Dendritic cell treated with granulocyte-macrophage colony-stimulating factor and Interleukin-4, amounts not matched to agents 40 ng/mL and 50 ng/mL, for 4 days (primary cell): Measurements from ENCODE around the gene DHRS7.

Experiments
- H3K27ac Mint-ChIP-seq: one replicate; pipeline ENCODE4 v1.8.0; 2022; ENCODE audit warnings: mild to moderate bottlenecking, mixed read lengths
- H3K27me3 Mint-ChIP-seq: one replicate; pipeline ENCODE4 v1.8.0; 2022; ENCODE audit warnings: mild to moderate bottlenecking, mixed read lengths
- H3K36me3 Mint-ChIP-seq: one replicate; pipeline ENCODE4 v1.8.0; 2022; ENCODE audit warnings: low read depth, mixed read lengths
- H3K4me1 Mint-ChIP-seq: one replicate; pipeline ENCODE4 v1.8.0; 2022; ENCODE audit warnings: low read depth, mixed read lengths
- H3K4me3 Mint-ChIP-seq: one replicate; pipeline ENCODE4 v1.8.0; 2022; ENCODE audit warnings: mild to moderate bottlenecking, moderate library complexity, mixed read lengths
- H3K9me3 Mint-ChIP-seq: one replicate; pipeline ENCODE4 v1.8.0; 2022; ENCODE audit warnings: mixed read lengths
- intact Hi-C: fragments of 100-400 bp; cut with micrococcal nuclease; formaldehyde crosslinking; loops from one replicate; pipeline ENCODE4 v1.15.0; 2022

Gene DHRS7

DNA sequence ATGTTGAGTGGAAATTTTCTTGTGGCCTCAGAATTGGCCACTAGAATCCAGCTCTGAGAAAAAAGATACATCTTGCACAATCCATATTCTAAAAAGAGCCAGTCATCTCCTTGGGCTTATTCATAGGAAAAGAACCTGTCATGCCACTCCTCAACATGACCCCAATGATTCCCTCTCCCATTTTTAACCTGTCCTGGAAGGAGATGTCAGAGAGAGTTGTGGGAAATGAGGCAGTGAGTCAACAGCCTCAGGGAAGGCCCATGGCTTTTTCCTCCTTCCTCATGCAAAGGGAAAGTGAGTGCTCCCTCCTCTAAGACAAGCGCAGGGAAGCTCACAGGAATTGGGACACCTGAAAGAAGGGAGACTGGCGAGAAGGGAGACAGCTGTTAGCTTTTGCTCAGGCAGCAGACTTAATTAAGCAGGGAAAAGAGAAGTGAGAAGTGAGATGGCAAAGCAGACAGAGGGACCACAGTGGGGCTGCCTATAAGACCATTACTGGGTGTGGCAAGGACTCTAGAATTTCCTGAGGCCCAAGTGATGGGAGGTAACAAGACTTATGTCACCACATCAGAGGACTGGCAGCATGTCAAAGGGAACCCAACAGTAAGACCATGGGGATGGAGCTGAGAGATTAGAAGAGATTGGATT, 10.2 kb upstream of the DHRS7 start:
- Mint-ChIP-seq H3K9me3 (no peaks in the 10 kb centered on the region), H3K4me3 (no peak overlapping the region), H3K27ac (no peak overlapping the region), H3K27me3 (no peaks in the 10 kb centered on the region), H3K36me3 (no peaks in the 10 kb centered on the region), H3K4me1 (peaks cover 17% of the 10 kb centered on the region)
- intact Hi-C loops: no loop called here

DNA sequence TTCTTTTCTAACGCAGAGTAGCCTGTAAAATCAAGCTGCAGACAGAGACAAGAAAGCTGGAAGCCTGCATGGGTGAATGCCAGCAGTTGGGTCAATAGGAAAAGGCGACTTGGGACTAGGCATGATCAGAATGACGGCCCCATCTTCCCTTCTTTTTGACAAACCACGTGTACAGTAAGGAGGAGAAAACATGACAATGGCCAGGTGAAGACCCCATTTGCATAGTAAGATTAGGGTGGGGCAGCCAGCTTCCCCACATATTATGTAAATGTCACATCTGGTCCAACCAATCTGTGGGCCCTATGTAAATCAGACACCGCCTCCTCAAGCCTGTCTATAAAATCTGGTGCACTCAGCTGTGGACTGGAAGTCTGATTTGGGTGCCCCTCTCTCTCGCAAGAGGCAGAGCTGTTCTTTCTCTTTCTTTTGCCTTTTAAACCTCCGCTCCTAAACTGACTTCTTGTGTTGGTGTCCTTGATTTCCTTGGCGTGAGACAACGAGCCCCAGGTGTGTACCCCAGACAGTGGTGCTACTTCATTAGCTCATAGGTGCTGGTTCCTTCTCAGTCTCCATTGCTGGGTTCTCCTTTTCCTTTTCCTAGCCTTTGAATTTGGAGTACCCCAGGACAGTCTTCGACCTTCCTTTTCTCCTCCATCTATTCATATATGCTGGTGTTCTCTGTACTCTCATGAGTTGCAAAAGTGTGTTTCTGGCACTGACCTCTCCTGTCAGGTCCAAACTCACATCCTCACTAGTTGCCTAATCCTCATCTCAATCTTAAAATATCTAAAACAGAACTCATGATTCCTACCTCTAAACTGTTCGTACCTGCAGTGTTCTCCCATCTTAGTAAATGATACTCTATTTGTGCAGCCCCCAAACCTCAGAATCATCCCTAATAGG, 9.4 kb upstream of the DHRS7 start:
- Mint-ChIP-seq H3K4me1 (peaks cover 17% of the 10 kb centered on the region), H3K27me3 (no peaks in the 10 kb centered on the region), H3K36me3 (no peaks in the 10 kb centered on the region), H3K27ac (no peak overlapping the region), H3K4me3 (no peak overlapping the region), H3K9me3 (no peaks in the 10 kb centered on the region)
- intact Hi-C loops: no loop called here

DNA sequence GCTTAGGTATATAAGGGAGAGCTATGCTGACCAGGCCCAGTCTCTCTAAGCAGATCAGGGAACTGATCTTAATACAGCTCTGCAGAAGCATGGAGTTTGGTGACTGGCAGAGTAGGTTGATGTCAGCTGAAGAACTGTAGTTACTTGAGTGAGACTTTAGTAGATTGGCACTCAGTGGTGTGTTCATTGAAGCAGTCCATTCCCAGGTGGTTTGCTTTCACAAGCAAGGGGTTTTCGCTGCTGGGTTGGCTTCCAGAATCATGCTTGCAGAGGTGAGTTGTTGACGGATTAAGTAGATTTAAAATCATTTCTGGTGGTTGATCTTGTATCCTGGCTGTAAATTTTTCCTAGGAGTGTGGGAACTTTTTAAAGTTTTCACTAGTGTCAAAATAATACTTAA, 6.5 kb upstream of the DHRS7 start:
- Mint-ChIP-seq H3K4me3 (no peak overlapping the region), H3K27ac (no peak overlapping the region), H3K9me3 (no peaks in the 10 kb centered on the region), H3K36me3 (no peaks in the 10 kb centered on the region), H3K27me3 (no peaks in the 10 kb centered on the region), H3K4me1 (peaks cover 17% of the 10 kb centered on the region)
- intact Hi-C loops: no loop called here

- Mint-ChIP-seq H3K4me3 (no peak overlapping the region), H3K4me1 (peaks cover 17% of the 10 kb centered on the region), H3K36me3 (no peaks in the 10 kb centered on the region), H3K9me3 (no peaks in the 10 kb centered on the region), H3K27ac (no peak overlapping the region), H3K27me3 (no peaks in the 10 kb centered on the region)
- intact Hi-C loops: no loop called here
Observed at GRCh38 chr14:60170948-60171347, 5.8 kb upstream of the DHRS7 start.

DNA sequence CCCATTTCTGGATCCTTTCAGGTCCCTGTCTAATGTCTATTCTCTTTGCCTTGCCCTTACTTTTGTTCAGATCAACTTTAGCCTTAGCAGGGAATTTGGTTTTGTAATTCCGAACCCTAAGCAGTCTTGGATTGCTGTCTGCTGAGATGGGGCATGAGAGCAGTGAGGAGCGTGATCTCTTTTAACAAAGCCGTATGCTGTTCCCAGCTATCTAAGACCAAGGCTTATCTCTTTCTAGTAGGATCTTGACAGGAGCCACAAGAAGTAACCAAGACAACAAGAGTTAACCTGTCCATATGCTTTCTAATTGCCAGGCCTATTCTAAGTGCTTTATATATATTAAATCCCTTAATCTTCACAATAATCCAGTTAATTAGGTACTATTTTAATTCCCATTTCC, 4.5 kb upstream of the DHRS7 start:
- H3K27me3 Mint-ChIP-seq: no peaks in the 10 kb centered on the region
- peaks cover 5% of the 10 kb centered on the region for H3K36me3 Mint-ChIP-seq
- H3K27ac Mint-ChIP-seq: no peak overlapping the region
- H3K9me3 Mint-ChIP-seq: no peaks in the 10 kb centered on the region
- peaks cover 6% of the 10 kb centered on the region for H3K4me1 Mint-ChIP-seq
- intact Hi-C loops: loop anchor here (10.0 kb wide), 1 partner anchor 665 kb away; no protein-coding TSS in a partner anchor
- no peak overlapping the region for H3K4me3 Mint-ChIP-seq

DNA sequence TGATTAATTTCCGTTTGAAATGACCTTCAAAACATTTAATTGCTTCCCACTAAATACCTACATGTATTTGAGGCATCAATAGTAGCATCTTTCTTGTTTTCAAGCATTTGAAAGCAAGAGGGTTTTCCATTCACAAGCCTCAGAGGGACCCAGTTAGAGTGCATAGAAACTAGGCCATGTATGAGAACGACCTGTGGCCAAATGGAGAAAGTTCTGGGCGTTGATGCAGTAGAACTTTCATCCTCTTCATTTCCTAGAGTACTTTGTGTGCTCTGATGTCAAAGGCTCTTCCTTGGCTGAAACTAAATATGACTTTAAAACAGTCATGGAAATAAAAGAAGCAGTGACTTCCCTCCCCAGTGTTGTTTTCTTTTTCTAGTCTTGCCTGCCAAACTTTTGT, 944 bp upstream of the DHRS7 start:
- H3K36me3 Mint-ChIP-seq: peaks cover 8% of the 10 kb centered on the region
- H3K4me3 Mint-ChIP-seq: no peak overlapping the region
- no peaks in the 10 kb centered on the region for H3K9me3 Mint-ChIP-seq
- intact Hi-C loops: loop anchor here (10.0 kb wide), 1 partner anchor 661 kb away; no protein-coding TSS in a partner anchor
- no peaks in the 10 kb centered on the region for H3K27me3 Mint-ChIP-seq
- peaks cover 13% of the 10 kb centered on the region for H3K4me1 Mint-ChIP-seq
- no peak overlapping the region for H3K27ac Mint-ChIP-seq

GRCh38 chr14:60165547-60165876, 314 bp upstream of the DHRS7 start:
- intact Hi-C loops: loop anchor here (1.0 to 10.0 kb wide), 3 partner anchors 74 to 661 kb away; partner anchors contain the start of gene PCNX4
- no peaks in the 10 kb centered on the region for H3K9me3 Mint-ChIP-seq
- H3K4me1 Mint-ChIP-seq: peaks cover 13% of the 10 kb centered on the region
- no peaks in the 10 kb centered on the region for H3K27me3 Mint-ChIP-seq
- peaks cover 8% of the 10 kb centered on the region for H3K36me3 Mint-ChIP-seq
- peak overlapping the region; percentile 95 for H3K4me3 Mint-ChIP-seq
- H3K27ac Mint-ChIP-seq: peak overlapping the region; percentile 95

DNA sequence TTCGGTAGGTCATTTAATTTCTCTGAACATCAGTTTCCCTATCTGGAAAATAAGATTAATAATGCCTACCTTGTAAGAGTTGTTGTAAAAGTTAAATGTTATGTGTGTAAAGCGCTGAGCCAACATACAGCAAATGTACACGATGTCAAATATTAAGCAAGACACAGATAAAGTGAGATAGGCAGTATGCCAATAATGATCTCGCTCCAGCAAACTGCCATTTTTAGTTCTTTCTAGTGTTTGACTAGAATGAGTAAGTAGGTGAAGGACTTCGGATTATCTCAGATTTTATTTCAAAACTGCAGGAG, 840 bp downstream of the DHRS7 start:
- intact Hi-C loops: loop anchor here (10.0 kb wide), 1 partner anchor 660 kb away; no protein-coding TSS in a partner anchor
- Mint-ChIP-seq H3K9me3 (no peaks in the 10 kb centered on the region), H3K27ac (peak overlapping the region; percentile 95), H3K27me3 (no peaks in the 10 kb centered on the region), H3K4me3 (peak overlapping the region; percentile 95), H3K4me1 (peaks cover 13% of the 10 kb centered on the region), H3K36me3 (peaks cover 8% of the 10 kb centered on the region)

DNA sequence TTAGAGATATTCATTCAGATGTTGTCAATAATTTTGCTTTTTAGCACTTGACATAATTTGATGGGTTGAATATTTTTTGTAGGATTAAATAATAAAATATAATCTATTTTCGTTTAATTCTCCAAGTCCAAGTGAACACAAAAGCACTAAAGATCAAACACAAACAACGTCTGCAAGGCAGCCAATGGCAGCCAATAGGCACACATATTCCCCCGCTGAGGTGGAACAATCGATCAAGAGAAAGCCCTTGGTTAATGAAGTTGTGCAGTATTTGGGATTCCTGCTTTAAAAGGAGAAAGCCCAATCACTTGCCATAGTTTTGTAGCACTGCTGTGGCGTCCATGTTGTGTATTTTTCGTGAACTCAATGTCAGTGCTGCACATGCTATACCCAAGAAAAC, 1.5 kb downstream of the DHRS7 start:
- no peak overlapping the region for H3K27ac Mint-ChIP-seq
- H3K4me3 Mint-ChIP-seq: no peak overlapping the region
- no peaks in the 10 kb centered on the region for H3K27me3 Mint-ChIP-seq
- H3K9me3 Mint-ChIP-seq: no peaks in the 10 kb centered on the region
- intact Hi-C loops: loop anchor here (10.0 kb wide), 1 partner anchor 659 kb away; no protein-coding TSS in a partner anchor
- H3K4me1 Mint-ChIP-seq: peaks cover 13% of the 10 kb centered on the region
- H3K36me3 Mint-ChIP-seq: peaks cover 8% of the 10 kb centered on the region

- H3K36me3 Mint-ChIP-seq: peaks cover 8% of the 10 kb centered on the region
Observed at GRCh38 chr14:60161196-60162107, 3.7 kb downstream of the DHRS7 start.

GRCh38 chr14:60160422-60160821, 4.8 kb downstream of the DHRS7 start:
- intact Hi-C loops: loop anchor here (10.0 kb wide), 1 partner anchor 656 kb away; no protein-coding TSS in a partner anchor
- Mint-ChIP-seq H3K27me3 (no peaks in the 10 kb centered on the region), H3K27ac (no peak overlapping the region), H3K4me1 (peaks cover 21% of the 10 kb centered on the region), H3K36me3 (peaks cover 17% of the 10 kb centered on the region), H3K9me3 (no peaks in the 10 kb centered on the region), H3K4me3 (no peak overlapping the region)

More at GRCh38 chr14:60161196-60162107, 3.7 kb downstream of the DHRS7 start:
- intact Hi-C loops: loop anchor here (10.0 kb wide), 1 partner anchor 657 kb away; no protein-coding TSS in a partner anchor
- H3K27ac Mint-ChIP-seq: peak overlapping the region; percentile 50
- no peak overlapping the region for H3K4me3 Mint-ChIP-seq
- H3K4me1 Mint-ChIP-seq: peaks cover 13% of the 10 kb centered on the region
- no peaks in the 10 kb centered on the region for H3K27me3 Mint-ChIP-seq
- no peaks in the 10 kb centered on the region for H3K9me3 Mint-ChIP-seq

DNA sequence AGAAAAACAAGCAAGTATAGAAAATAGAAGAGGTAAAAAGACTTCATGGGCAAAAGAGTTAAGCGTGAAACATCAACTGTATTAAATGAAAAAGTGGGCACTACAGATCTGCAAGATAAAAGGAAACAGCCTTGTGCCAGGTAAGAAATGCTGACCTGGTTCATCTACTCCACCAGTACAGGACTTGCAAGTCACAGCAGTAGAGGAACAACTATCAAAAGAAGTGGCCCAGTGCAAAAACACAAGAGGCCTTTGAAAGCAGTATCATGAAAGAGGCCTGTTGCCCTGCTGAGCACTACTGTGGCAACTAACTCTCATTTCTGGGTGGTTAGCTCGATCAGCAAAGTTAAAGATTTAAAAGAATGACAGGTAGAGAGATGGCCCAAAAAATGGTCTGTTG, 10.5 kb downstream of the DHRS7 start:
- intact Hi-C loops: loop anchor here (5.0 kb wide), 1 partner anchor 37 kb away; no protein-coding TSS in a partner anchor
- no peaks in the 10 kb centered on the region for H3K27me3 Mint-ChIP-seq
- H3K9me3 Mint-ChIP-seq: no peaks in the 10 kb centered on the region
- no peak overlapping the region for H3K4me3 Mint-ChIP-seq
- peaks cover 32% of the 10 kb centered on the region for H3K4me1 Mint-ChIP-seq
- H3K27ac Mint-ChIP-seq: peak overlapping the region; percentile 58
- H3K36me3 Mint-ChIP-seq: peaks cover 38% of the 10 kb centered on the region

DNA sequence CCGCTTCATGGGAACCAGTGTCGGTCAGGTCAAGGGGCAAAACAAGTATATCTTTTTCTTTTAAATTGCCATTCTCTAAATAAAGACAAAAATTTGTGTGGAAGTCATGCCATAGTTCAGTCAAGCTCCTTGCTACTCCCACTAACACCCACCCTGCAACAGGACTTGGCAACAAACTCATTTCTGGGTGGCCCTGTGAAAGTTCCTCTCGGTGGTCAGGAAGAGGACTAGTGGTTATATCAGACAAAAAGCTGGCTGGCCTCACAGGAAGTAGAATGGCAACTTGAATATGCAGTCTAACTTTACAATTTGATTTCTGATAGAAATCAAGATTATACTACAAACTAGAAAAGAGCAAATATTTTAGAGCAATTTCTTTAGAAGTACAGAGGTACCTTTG, 11.2 kb downstream of the DHRS7 start:
- no peaks in the 10 kb centered on the region for H3K27me3 Mint-ChIP-seq
- H3K4me1 Mint-ChIP-seq: peaks cover 32% of the 10 kb centered on the region
- no peaks in the 10 kb centered on the region for H3K9me3 Mint-ChIP-seq
- no peak overlapping the region for H3K4me3 Mint-ChIP-seq
- peaks cover 43% of the 10 kb centered on the region for H3K36me3 Mint-ChIP-seq
- intact Hi-C loops: loop anchor here (5.0 kb wide), 1 partner anchor 37 kb away; no protein-coding TSS in a partner anchor
- peak overlapping the region; percentile 58 for H3K27ac Mint-ChIP-seq
